Fibroblast of villous mesenchyme (primary cell): ENCODE data around the gene HDLBP. TPM values are rescaled to one million over a fixed set of nuclear protein-coding genes. Genes with fewer than 3 reads are reported as not detected.
"Not testable (repeated sequence)": the region's sequence is repeated elsewhere in the genome, so short reads cannot be mapped to it uniquely, and the experiment has no call there.

Experiments
- DNase-seq: peaks from one replicate; pipeline ENCODE4 v3.0.0-alpha.2; 2010; ENCODE audit warnings: low read depth
- H3K4me3 ChIP-seq: 2 replicates; pipeline ENCODE4 v1.5.1; 2011; ENCODE audit warnings: low read depth, mild to moderate bottlenecking, low read length
- CTCF ChIP-seq: IDR thresholded peaks from 2 replicates; pipeline ENCODE4 v1.5.1; 2012; ENCODE audit warnings: low read depth, mild to moderate bottlenecking, low read length; ENCODE audit not compliant: insufficient read depth
- total RNA-seq: library from RNA; depleted of rRNA; stranded (reverse); fragments of >200 nt; gene quantifications from 2 replicates; pipeline ENCODE4 v1.2.3, GENCODE V29; 2012

HDLBP gene
- total RNA-seq, 1 donor: 1,343 TPM

GRCh38 chr2:241296767-241297166, 18.7 kb downstream of the HDLBP start:
- no peak for DNase-seq
- TF ChIP-seq CTCF: no peak
- no peak overlapping the region for H3K4me3 ChIP-seq

- no peak for DNase-seq
Observed at GRCh38 chr2:241295326-241296095, 20.0 kb downstream of the HDLBP start.

GRCh38 chr2:241293378-241293797, 22.1 kb downstream of the HDLBP start:
- H3K4me3 ChIP-seq: not testable (repeated sequence)
- DNase-seq: peak; percentile 45

More at GRCh38 chr2:241295326-241296095, 20.0 kb downstream of the HDLBP start:
- H3K4me3 ChIP-seq: no peak overlapping the region
- TF ChIP-seq CTCF: peak; percentile 2

- TF ChIP-seq CTCF: no peak
- DNase-seq: no peak
Observed at GRCh38 chr2:241291977-241292376, 23.5 kb downstream of the HDLBP start.

GRCh38 chr2:241291153-241291552, 24.3 kb downstream of the HDLBP start:
- no peak for TF ChIP-seq CTCF
- H3K4me3 ChIP-seq: no peak overlapping the region
- DNase-seq: no peak

More at GRCh38 chr2:241291977-241292376, 23.5 kb downstream of the HDLBP start:
- no peak overlapping the region for H3K4me3 ChIP-seq

- TF ChIP-seq CTCF: no peak
- no peak overlapping the region for H3K4me3 ChIP-seq
- DNase-seq: no peak
Observed at GRCh38 chr2:241289597-241289996, 25.9 kb downstream of the HDLBP start.

- no peak for DNase-seq
- TF ChIP-seq CTCF: no peak
Observed at GRCh38 chr2:241289053-241289452, 26.4 kb downstream of the HDLBP start.

More at GRCh38 chr2:241289053-241289452, 26.4 kb downstream of the HDLBP start:
- H3K4me3 ChIP-seq: no peak overlapping the region
